ENCODE data around the gene CAND1.

CAND1 gene

DNA sequence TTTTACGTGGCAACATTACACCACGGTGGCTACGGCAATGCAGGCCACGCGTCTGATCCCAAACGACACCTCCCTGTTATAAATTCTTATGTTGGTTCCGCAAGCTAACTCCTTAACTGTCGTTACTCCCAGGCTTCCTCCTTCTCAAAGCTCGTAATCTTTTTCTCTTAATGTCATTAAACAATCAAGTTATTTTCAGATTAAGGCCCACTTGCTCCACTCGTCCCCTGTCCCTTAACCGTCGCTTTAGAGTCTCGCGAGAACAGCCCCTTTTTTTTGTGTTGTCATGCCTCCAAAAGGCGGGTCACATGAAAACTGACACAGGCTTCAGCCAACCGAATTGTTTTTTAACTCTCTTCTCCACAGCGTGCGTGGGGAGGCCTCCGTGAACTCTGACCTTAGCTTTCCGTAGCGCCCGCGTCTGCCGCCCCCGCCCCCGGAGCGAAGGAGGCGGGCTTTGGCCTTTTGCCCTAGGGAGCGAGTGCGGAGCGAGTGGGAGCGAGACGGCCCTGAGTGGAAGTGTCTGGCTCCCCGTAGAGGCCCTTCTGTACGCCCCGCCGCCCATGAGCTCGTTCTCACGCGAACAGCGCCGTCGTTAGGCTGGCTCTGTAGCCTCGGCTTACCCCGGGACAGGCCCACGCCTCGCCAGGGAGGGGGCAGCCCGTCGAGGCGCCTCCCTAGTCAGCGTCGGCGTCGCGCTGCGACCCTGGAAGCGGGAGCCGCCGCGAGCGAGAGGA is at the start of gene CAND1:
TSS of gene CAND1 (plus strand) at position 463 of the 737 bp plus-strand sequence. CDS start 360 bp downstream, outside the sequence.
- in situ Hi-C loops (cut with MboI; ENCODE audit: low sequenced_read_pairs): no loop called here

DNA sequence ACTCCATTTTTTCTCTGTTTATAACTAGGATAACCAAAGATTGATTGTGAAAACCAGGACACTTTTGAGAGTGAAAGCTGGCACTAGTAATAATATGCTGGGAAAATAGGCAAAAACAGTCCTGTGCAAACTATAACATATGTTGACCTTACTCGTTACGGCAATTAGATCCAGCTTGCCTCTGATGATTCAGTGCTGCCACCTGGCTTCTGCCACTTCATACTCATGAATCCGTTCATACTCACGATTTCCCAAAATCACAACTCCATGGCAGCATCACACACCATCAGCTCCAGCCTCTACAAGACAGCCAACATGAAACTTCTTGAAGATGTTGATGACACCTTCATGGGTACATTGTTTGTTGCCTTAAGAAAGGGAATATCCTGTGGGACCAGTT is 49.1 kb upstream of the CAND1 start:
- in situ Hi-C loops (cut with MboI; ENCODE audit: low sequenced_read_pairs): no loop called here

DNA sequence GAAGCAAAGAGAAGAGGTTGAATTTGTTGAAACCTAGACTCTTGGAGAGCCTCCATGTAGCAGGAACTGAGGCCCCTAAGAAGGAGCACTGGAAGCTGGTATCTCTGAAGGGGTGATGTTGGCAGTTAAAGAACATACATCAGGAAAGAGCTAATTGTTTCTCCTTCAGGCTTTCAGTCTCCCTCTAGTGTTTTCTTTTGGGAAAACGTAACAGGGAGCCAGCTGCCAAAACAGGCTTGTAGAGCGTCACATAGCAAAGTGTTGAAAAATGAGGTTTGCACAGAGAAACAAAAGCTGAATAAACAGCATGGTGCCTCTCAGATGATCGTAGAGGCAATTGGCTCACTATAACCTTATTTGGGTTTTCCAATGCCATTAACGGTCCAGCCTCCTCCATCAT is 46.9 kb upstream of the CAND1 start:
- in situ Hi-C loops (cut with MboI; ENCODE audit: low sequenced_read_pairs): no loop called here

DNA sequence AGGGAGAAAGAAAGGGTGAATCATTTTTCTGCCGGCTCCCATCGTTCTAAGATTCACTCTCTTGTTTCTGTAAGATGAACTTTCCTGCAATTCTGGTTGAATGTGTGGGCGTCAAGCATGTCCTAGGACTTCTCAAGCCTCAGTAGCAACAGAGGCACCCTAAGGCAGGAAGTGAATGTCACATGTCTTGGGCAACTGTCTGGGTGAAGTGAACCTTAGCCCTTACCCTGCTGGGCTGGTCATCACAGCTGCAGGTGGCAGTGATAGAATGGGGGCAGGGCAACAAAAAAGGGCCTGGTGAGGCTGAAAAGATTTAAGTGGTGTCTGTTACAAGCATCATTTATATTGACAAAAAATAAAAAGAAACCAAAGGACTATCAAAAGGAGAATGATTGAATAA is 45.9 kb upstream of the CAND1 start:
- in situ Hi-C loops (cut with MboI; ENCODE audit: low sequenced_read_pairs): no loop called here

DNA sequence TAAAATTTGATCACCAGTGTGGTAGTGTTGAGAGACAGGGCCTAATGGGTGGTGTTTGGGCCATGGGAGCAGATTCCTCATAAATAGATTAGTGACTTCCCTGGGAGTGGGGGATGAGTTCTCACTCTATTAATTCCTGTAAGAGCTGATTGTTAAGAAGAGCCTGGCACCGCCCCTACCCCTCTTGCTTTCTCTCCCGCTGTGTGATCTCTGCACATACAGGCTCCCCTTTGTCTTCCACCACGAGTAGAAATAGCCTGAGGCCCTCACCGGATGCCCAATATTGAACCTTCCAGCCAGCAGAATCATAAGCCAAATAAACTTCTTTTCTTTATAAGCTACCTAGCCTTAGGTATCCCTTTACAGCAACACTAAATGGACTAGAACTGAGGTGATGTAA is 31.9 kb upstream of the CAND1 start:
- in situ Hi-C loops (cut with MboI; ENCODE audit: low sequenced_read_pairs): no loop called here

DNA sequence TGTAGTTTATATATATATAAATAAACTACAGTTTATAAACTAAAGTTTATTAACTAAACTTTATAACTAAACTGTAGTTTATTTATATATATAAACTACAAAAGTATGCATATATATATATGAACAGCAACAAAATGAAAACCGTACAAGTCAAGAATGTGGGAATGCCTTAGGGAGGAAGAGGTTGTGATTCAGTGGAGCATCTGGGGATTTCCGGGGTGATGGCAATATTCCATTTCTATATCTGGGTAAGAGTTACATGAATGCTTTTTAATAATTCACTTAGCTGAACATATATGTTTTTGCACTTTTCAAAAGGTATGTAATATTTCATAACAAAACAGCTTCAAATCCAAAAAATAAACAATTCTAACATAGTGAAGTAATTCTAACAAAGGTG is 30.1 kb upstream of the CAND1 start:
- in situ Hi-C loops (cut with MboI; ENCODE audit: low sequenced_read_pairs): no loop called here

DNA sequence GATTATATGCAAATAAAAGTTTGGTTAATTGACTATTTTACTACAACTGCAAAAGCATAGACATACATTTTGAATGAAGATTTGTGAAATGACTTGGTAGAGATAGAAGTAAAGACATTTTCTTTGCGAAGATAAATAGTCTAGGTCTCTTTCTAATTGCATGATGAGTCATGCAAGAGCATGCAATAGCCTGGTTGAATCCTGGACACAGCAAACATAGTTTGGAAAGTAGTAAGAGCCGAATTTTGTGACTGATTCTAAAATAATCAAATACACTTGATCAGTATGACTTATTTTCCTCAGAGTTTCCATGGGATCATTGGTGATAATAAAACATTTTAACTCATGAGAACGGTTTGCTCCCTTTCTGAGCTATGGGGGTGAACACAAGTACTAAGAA is 27.7 kb upstream of the CAND1 start:
- in situ Hi-C loops (cut with MboI; ENCODE audit: low sequenced_read_pairs): no loop called here

DNA sequence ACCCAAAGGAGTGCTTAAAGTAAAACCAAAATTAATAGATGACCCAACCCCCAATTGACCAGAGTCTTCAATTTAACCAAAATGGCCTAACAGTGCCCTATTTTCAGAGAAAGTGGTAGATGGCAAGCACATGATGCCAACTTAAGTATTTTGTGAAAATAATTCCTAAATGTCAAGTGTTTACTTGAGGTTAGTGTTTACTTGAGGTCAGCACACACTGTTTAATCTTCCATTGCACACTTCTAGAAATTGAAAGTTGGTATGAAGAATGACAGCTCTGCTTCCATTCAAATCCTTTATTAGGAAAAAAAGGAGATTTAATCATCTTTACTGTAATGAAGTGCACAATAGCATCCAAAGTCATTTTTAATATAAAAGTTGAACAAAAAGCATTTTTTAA is 25.9 kb upstream of the CAND1 start:
- in situ Hi-C loops (cut with MboI; ENCODE audit: low sequenced_read_pairs): no loop called here

DNA sequence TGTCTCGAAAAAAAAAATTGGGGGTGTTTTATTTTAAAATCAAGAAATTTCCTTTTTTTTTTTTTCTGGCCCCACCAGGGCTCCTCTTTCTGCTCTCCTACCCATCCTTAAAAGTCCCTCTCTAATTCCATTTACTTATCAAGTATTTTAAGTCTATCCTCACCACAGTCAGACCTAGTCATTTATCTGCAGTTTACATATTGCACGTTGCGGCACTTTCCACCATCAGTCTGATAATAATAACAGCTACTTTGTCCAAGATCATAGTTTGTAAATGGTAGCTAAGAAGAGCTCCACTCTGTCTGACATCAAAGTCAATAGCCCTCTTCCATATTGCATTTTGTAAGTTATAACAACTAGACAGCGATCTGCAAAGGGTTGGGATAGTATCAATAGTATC is 23.6 kb upstream of the CAND1 start:
- in situ Hi-C loops (cut with MboI; ENCODE audit: low sequenced_read_pairs): no loop called here

DNA sequence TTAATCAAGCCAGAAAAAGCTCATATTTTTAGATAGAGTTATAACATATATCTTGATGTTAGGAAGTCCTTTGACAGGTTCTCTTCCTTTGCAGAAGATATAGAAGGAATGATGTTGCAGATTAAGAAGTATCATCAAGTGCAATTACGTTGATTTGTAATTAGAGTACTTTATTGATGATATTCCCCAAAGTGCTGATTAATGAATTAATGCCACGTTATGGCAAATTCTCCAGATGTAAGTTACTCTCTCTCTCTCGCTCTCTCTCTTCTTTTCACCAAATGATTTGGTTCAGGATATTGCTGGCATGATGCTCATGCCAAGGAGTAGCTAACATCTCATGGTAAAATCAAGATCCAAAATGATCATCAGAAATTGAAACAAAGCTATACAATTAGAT is 18.1 kb upstream of the CAND1 start:
- in situ Hi-C loops (cut with MboI; ENCODE audit: low sequenced_read_pairs): no loop called here

DNA sequence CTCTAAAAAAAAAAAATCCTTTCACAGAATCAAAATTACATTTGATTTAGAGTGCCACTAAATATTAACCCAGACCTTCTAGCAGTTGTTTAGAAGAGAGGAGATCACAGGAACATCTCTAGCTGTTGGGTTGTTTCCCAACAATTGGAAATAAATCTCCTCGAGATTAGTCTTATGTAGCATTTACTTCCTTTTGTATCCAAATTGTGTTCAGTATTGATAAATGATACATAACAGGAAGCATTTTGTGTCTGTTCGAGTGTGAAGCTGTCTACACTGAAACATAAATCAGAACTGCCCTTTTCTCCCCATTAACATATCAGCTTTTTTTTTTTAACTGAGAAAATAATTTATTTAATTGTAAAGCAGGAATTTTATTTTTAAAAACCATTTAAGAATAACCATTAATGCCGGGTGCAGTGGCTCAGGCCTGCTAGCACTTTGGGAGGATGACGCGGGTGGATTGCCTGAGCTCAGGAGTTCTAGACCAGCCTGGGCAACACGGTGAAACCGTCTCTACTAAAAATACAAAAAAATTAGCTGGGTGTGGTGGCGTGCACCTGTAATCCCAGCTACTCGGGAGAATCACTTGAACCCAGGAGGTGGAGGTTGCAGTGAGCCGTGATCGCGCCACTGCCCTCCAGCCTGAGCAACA is 14.7 kb upstream of the CAND1 start:
- in situ Hi-C loops (cut with MboI; ENCODE audit: low sequenced_read_pairs): no loop called here

DNA sequence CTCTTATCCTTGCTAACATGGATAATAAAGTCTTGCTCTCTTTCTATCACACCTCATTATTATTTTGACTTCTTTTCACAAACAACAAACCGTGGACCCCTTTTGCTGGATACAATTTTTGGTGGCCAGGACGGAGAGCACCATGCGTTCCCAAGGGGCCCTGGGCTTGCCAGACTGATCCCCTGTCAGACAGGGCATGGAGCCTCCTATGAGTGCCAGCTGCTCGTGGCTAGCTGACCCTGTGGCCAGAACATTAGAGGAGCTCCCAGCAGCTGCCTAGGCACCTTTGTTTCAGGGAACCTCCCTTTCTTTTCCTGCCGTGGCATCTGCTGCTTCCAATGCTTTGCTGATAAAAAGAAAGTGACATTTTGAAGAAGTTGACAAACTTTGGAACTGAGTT is 12.5 kb upstream of the CAND1 start:
- in situ Hi-C loops (cut with MboI; ENCODE audit: low sequenced_read_pairs): no loop called here

DNA sequence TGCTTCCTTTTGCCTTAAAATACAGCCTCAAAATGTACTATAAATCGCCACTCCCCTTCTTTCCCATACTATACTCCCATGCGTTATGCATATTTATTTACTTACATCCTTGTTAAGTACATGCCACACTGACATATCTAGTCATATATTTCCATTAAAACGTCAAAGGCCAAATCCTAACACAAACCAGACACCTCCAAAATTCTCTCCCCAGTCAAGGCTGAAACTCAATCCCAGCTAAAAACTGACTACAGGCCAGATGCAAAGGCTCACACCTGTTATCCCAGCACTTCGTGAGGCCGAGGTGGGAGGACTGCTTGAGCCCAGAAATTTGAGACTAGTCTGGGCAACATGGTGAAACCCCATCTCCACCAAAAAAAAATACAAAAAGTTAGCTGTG is 5.7 kb upstream of the CAND1 start:
- in situ Hi-C loops (cut with MboI; ENCODE audit: low sequenced_read_pairs): no loop called here

DNA sequence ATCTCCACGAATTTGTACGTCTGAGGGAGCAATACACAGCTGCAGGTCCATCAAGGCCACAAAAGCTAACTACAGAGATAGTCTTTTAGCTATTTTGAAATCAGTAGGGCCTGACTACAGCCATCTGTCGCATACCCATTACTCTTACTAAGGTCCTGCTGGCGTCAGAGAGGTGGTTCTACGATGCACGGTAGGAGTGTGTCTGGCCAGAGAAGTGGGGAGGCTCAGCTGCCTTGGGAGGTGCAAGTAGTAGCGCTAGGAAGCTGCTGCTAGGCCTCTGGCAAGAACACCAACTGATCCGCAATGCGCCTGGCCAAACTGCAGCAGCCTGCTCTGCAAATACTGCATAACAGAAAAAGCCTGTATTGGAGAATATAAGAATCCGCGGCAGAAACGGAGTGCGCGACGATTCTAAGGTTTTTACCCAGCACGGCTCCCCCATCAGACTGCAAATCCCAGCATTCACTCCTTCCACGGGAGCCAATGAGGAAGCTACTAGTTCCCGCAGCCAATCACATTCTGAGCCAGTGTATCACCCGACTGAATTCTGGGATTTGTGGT is 743 bp upstream of the CAND1 start:
- in situ Hi-C loops (cut with MboI; ENCODE audit: low sequenced_read_pairs): no loop called here

DNA sequence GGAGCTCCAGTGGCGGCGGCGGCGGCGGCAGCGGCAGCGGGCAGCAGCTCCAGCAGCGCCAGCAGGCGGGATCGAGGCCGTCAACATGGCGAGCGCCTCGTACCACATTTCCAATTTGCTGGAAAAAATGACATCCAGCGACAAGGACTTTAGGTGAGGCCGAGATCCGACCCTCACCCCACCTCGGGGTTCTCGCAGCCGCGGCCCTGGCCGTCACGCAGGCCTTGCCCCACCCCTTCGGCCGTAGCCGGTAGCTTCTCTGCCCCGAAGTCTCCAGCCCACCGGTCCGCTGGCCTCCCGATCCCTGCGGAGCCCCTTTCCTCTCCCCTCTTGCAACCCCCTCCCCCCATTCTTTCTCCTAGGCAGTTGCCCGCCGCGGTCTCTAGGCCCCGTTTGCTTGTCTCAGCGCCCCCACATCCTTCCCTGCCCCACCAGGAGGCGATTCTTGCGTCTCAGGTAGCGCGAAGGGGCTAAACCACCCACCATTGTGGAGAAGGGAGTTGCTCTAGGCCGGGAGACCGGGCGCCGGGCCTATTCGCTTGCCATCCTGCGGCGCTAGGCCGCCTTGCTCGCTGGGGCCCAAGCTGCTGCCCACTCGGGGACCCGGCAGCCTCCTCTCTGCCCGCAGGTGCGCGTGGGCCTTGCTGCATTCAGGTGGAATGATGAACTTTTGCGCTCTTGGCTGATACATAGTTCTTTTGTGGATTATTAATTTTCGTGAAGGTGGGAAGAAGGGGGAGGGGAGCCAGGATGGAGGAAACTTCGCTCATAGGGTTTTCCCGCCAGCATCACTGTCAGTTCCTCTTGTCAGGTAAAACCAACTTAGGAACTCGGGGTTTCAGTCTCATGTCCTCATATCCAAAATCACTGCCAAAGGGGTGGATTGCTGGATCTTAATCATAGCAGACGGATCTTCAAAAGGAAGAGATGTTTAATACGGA is 745 bp downstream of the CAND1 start:
- in situ Hi-C loops (cut with MboI; ENCODE audit: low sequenced_read_pairs): no loop called here

DNA sequence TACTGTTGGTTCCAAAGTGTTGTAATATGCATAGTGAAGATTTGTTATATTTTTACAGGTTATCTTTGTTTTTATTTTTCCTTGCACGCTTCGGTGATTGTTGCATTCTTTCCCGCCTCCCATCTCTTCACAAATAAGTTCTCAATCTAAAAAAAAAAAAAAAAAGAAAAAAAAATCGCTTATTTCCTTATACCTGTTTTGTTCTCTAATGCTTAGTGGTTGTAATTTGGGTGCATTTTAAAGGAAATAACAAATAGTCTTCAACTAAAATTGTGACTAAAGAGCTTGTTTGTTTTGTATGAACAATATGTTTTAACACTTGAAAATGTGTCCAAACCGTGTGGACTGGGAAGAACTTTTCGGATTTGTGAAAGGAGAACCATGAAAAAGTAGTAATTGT is 1.5 kb downstream of the CAND1 start:
- in situ Hi-C loops (cut with MboI; ENCODE audit: low sequenced_read_pairs): no loop called here

DNA sequence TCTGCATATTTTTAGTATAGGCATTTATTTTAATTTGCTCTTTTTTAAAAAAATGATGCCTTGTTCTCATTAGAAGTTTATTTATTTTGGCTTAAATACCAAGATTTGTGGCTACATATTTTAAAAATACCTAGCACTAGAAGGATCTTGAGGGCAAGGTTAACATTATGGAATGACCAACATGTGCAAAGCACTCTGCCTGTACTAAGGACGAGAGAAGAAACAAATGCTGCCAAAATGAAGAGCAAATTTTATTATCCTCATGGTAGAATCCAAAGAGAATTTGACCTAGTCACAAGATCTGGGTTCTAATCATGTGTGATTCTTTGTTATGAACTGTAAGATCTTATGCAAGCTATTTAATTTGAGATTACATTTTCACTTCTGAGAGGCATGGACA is 2.8 kb downstream of the CAND1 start:
- in situ Hi-C loops (cut with MboI; ENCODE audit: low sequenced_read_pairs): no loop called here

DNA sequence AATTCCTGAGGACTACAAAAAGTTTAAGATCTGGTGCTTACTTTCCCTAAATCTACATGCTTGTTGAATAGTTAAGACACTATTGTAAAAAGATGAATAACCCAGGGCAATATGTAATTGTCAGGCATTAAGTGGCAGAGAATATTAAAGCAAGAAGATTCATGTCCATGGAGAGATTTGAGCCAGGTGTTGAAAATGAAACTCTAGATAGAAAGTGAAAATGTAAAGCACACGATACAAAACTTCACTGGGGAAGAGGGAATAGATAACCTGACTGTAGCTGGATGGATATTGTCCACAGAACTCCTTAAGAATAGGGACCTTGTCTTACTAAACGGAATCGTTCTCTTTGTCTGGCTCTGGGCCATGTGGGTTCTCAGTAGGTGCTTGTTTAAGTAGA is 5.0 kb downstream of the CAND1 start:
- in situ Hi-C loops (cut with MboI; ENCODE audit: low sequenced_read_pairs): no loop called here

DNA sequence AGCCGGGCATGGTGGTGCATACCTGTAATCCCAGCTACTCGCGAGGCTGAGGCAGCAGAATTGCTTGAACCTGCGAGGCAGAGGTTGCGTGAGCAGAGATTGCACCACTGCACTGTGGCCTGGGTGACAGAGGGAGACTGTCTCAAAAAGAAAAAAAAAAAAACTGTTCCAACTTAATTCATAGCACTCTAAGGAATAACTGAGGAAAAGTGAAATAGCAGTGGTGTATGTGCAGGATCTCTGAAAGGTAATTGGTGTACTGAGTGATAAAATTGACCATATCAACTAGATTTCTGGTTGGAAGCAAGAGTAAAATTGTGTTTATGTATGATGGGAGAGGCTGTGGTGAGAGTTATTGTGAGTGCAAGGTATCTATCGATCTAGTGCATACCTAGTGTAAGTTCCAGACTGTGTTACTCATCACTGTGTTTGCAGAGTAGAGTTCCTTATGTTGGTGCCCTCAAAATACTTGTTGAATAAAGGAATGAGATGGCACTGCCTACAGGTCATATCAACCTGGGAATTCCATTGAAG is 6.3 kb downstream of the CAND1 start:
- in situ Hi-C loops (cut with MboI; ENCODE audit: low sequenced_read_pairs): no loop called here

DNA sequence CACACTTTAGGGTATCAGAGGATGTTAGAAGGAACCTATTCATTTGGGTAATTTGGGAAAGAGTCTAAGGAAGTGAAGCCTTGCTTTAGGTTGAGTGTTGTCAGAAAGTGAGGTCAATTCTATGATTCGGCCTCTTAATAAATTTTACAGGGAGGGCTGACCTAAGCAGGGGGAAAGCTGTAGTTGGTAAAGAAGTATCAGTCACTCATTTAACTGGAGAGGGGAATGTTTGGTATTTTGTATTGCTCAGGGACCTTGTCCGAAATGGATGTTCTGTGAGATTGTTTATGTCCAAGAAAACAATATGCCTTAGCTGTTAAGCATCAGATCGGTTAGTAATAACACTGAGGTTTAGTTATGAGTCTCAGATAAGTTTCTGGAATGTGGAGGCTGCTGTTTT is 7.3 kb downstream of the CAND1 start:
- in situ Hi-C loops (cut with MboI; ENCODE audit: low sequenced_read_pairs): no loop called here

DNA sequence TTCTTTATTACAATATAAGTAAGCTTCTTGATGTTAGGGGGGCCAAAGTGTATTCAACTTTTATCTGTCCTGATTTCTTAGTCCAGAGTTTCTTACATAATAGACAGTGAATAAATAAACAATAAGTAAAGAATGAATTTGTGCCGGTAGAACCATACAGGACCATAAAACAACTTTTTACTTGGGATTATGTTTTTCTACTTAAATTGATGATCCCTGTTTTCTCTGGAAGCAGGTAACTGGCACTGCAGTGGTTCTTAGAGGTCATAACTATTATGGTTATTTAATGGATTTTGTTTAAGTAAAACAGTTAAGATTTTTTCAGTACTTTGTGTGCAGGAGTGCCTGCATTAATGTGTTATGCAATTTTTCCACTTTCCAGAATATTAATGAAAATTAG is 10.5 kb downstream of the CAND1 start:
- in situ Hi-C loops (cut with MboI; ENCODE audit: low sequenced_read_pairs): no loop called here
